GM12801 (cell line): ENCODE data around the gene SLC25A25.

Source experiments
- TF ChIP-seq, protein P1 (sequence below): IDR thresholded peaks from one replicate; pipeline ENCODE4 v1.5.1; 2011; ENCODE audit warnings: control low read depth; ENCODE audit not compliant: insufficient read length; ENCODE audit errors: extremely low read depth

The SLC25A25 gene

GRCh38 chr9:128067645-128068385, at the start of gene SLC25A25:
Gene SLC25A25 (plus strand): TSS chr9:128068232. CDS start chr9:128068320, 88 bp downstream.
- TF ChIP-seq, protein P1, sequence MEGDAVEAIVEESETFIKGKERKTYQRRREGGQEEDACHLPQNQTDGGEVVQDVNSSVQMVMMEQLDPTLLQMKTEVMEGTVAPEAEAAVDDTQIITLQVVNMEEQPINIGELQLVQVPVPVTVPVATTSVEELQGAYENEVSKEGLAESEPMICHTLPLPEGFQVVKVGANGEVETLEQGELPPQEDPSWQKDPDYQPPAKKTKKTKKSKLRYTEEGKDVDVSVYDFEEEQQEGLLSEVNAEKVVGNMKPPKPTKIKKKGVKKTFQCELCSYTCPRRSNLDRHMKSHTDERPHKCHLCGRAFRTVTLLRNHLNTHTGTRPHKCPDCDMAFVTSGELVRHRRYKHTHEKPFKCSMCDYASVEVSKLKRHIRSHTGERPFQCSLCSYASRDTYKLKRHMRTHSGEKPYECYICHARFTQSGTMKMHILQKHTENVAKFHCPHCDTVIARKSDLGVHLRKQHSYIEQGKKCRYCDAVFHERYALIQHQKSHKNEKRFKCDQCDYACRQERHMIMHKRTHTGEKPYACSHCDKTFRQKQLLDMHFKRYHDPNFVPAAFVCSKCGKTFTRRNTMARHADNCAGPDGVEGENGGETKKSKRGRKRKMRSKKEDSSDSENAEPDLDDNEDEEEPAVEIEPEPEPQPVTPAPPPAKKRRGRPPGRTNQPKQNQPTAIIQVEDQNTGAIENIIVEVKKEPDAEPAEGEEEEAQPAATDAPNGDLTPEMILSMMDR: no peak

DNA sequence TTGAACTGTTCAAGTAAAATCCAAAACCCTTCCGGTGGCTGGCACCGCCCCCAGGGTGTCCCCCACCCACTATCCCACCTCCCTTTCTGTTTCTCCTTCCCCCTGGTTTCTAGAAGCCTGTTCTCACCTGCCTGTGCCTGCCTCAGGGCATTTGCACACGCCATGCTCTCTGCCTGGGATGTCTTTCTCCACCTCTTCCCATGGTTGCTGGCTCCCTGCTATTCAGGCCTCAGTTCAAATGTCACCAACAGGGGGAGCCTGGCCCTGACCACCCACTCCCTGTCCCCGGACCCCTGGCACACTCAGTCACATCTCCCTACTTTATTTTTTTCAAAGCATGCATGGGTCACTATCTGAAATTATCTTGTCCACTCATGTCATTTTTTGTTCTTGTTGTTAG, 47.3 kb upstream of the SLC25A25 start:
- TF ChIP-seq, protein P1: no peak

GRCh38 chr9:128021098-128021497, 46.9 kb upstream of the SLC25A25 start:
- TF ChIP-seq, protein P1: no peak

DNA sequence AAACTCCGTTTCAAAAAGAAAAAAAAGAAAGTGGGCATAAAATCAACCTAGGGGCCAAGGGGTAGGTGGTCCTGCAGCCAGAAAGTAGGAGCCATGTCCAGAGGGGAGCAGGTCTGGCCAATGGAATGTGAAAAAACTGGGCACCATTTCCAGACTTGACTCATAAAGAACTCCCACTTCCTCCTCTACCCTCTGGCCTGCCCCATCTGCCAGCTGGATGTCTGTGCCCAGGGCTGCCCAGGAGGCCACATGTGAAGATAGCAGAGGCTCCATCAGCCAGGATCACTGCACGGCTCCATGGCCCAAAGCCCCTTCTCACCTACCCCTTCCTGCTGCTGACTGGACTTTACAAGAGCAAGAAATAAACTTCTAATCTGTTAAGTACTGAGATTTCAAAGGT, 45.1 kb upstream of the SLC25A25 start:
- TF ChIP-seq, protein P1: no peak

DNA sequence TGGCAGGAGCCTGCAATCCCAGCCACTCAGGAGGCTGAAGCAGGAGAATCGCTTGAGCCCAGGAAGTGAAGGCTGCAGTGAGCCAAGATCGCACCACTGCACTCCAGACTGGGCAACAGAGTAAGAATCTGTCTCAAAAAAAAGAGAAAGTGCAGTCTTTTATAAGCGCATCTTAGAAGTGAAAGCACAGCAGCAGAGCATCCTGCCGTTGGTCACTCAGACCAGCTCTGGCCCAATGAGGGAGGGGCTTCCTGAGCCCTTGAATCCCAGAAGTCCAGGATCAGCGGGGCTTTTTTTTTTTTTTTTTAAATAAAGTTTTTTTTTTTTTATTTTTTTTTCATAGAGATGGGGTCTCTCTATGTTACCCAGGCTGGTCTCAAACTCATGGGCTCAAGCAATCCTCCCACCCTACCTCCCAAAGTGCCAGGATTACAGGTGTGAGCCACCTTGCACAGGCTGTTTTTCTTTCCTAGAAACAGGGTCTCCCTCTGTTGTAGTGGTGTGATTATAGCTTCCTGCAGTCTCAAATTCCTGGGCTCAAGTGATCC, 43.2 kb upstream of the SLC25A25 start:
- TF ChIP-seq, protein P1: no peak

DNA sequence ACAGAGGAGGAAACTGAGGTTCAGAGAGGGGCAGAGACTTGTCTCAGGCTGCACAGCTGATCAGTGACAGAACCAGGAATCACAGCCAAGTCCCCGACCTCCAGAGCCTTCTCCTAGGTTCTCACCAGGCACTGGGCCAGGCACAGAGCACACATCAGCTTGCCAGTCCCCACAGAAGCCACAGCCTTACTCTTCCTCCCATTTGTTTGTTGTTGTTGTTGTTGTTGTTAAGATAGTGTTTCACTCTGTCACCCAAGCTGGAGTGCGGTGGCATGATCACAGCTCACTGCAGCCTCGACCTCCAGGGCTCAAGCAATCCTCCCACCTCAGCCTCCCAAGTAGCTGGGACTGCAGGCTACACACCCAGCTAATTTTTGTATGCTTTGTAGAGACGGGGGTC, 42.3 kb upstream of the SLC25A25 start:
- TF ChIP-seq, protein P1: no peak

- TF ChIP-seq, protein P1: no peak
Observed at GRCh38 chr9:128026255-128026772, 41.7 kb upstream of the SLC25A25 start.
